GM12878 (cell line): ENCODE results near the gene RPL38. TPM values are rescaled to one million over a fixed set of nuclear protein-coding genes. Genes with fewer than 3 reads are reported as not detected.

Experiments
- ATAC-seq: fragments of 200-7000 bp; cut with Tn5 transposase; 3 replicates; pipeline ENCODE4 v1.9.1; 2020; ENCODE audit warnings: mild to moderate bottlenecking, moderate library complexity
- BruUV-seq: library from RNA; stranded (reverse); fragments of 400-500 nt; replicated peaks from 2 replicates; lab custom pipeline; 2021; lab: Mats Ljungman, UMichigan
- CTCF ChIA-PET: fragments of 300-600 bp; sonication (Branson Sonifier 250); formaldehyde crosslinking; extraction: SDS; loops from one replicate; lab custom pipeline; 2021; ENCODE audit warnings: inconsistent platforms; lab: Yijun Ruan, JAX
- POLR2A ChIA-PET: fragments of 350-600 bp; formaldehyde crosslinking; extraction: SDS; loops from one replicate; lab custom pipeline; 2021; ENCODE audit warnings: inconsistent platforms; lab: Charles Lee
- RAD21 ChIA-PET: fragments of 300-600 bp; sonication (Branson Sonifier 250); formaldehyde crosslinking; loops from one replicate; lab custom pipeline; 2023; ENCODE audit warnings: antibody characterized with exemption; ENCODE audit not compliant: unreplicated experiment; lab: Charles Lee
- SMC1A ChIA-PET: fragments of 300-600 bp; sonication (Branson Sonifier 250); formaldehyde crosslinking; loops from one replicate; lab custom pipeline; 2023; ENCODE audit not compliant: unreplicated experiment, uncharacterized antibody; lab: Charles Lee
- DNase-seq: peaks from one replicate; pipeline ENCODE4 v3.0.0-alpha.2; 2011; ENCODE audit warnings: low read depth, low spot score
- FAIRE-seq: peaks from 3 replicates; lab custom pipeline; 2011; peaks lifted over from hg19 to GRCh38; lab: Jason Lieb, UNC
- H2AFZ ChIP-seq: 2 replicates; pipeline ENCODE4 v1.6.0; 2011; ENCODE audit warnings: low read depth, low read length, control low read depth; ENCODE audit not compliant: control insufficient read depth
- H3K27ac ChIP-seq: 2 replicates; pipeline ENCODE4 v1.5.1; 2011; ENCODE audit warnings: control low read depth; ENCODE audit not compliant: control insufficient read depth, insufficient read depth
- H3K27me3 ChIP-seq, 2 experiments: replicated peaks in 1 of 2; 2 replicates each; pipeline versions ENCODE4 v1.6.0 to v1.6.1; 2011; ENCODE audit warnings: low read length in 1 of 2; ENCODE audit not compliant: control insufficient read depth in 2 of 2, insufficient read depth in 2 of 2
- H3K36me3 ChIP-seq, 2 experiments: 2 replicates each; pipeline ENCODE4 v1.5.1; 2011; ENCODE audit warnings: low read length in 1 of 2; ENCODE audit not compliant: control insufficient read depth in 2 of 2, insufficient read depth in 2 of 2
- H3K4me1 ChIP-seq: 2 replicates; pipeline ENCODE4 v1.6.1; 2011; ENCODE audit warnings: mild to moderate bottlenecking, low read length, moderate library complexity, mixed read lengths; ENCODE audit not compliant: control insufficient read depth, insufficient read depth
- H3K4me2 ChIP-seq: 2 replicates; pipeline ENCODE4 v1.6.0; 2011; ENCODE audit warnings: control low read depth; ENCODE audit not compliant: control insufficient read depth, insufficient read depth
- H3K4me3 ChIP-seq: fragments of 200-600 bp; sonication (generic); 2 replicates; pipeline ENCODE4 v1.5.1; 2016
- H3K79me2 ChIP-seq: 2 replicates; pipeline ENCODE4 v1.6.0; 2011; ENCODE audit warnings: low read length; ENCODE audit not compliant: control insufficient read depth, insufficient read depth
- H3K9ac ChIP-seq: 2 replicates; pipeline ENCODE4 v1.8.0; 2011; ENCODE audit warnings: low read length, control low read depth, mixed read lengths; ENCODE audit not compliant: control insufficient read depth, insufficient read depth
- H3K9me3 ChIP-seq: replicated peaks from 3 replicates; pipeline ENCODE4 v1.5.1; 2011; ENCODE audit warnings: mild to moderate bottlenecking, low read length; ENCODE audit not compliant: control insufficient read depth, insufficient read depth
- H4K20me1 ChIP-seq: 2 replicates; pipeline ENCODE4 v1.6.0; 2011; ENCODE audit not compliant: control insufficient read depth, insufficient read depth
- ASH2L ChIP-seq: fragments of 300-600, 200-600 bp; sonication (generic); IDR thresholded peaks from 2 replicates; pipeline ENCODE4 v1.6.1; 2017; ENCODE audit warnings: low read depth, mild to moderate bottlenecking, borderline replicate concordance
- BACH1 ChIP-seq: fragments of 450-650 bp; IDR thresholded peaks from 2 replicates; pipeline ENCODE4 v1.6.1; 2017; ENCODE audit warnings: mild to moderate bottlenecking, borderline replicate concordance
- ELK1 ChIP-seq: IDR thresholded peaks from 2 replicates; pipeline ENCODE4 v1.6.1; 2012; ENCODE audit warnings: low read depth, low read length, improper control_type of control experiment
- EP300 ChIP-seq, 2 experiments: fragments of 150-350 bp in 1 of 2; IDR thresholded peaks; 2 replicates each; pipeline ENCODE4 v1.6.1; 2011 to 2012; ENCODE audit warnings: low read depth in 2 of 2, low read length in 2 of 2, borderline replicate concordance in 1 of 2, improper control_type of control experiment in 1 of 2, inconsistent platforms in 1 of 2; ENCODE audit not compliant: control insufficient read depth in 1 of 2
- FOXK2 ChIP-seq: fragments of 450-650 bp; IDR thresholded peaks from 2 replicates; pipeline ENCODE4 v1.6.1; 2017; ENCODE audit warnings: mild to moderate bottlenecking, moderate library complexity
- GATAD2B ChIP-seq: fragments of 450-650 bp; conservative IDR thresholded peaks from 2 replicates; pipeline ENCODE4 v1.6.1; 2017; ENCODE audit warnings: low read depth, mild to moderate bottlenecking, moderate library complexity
- HDAC2 ChIP-seq: fragments of 200-600 bp; sonication (generic); IDR thresholded peaks from 2 replicates; pipeline ENCODE4 v1.6.1; 2017
- HDGF ChIP-seq: fragments of 450-650 bp; IDR thresholded peaks from 2 replicates; pipeline ENCODE4 v1.6.1; 2016; ENCODE audit warnings: antibody characterized with exemption
- IKZF1 ChIP-seq: fragments of 450-650 bp; conservative IDR thresholded peaks from 2 replicates; pipeline ENCODE4 v1.6.1; 2017; ENCODE audit warnings: antibody characterized with exemption, mild to moderate bottlenecking
- MLLT1 ChIP-seq: fragments of 450-650 bp; IDR thresholded peaks from 2 replicates; pipeline ENCODE4 v1.6.1; 2016; ENCODE audit warnings: mild to moderate bottlenecking
- NFYA ChIP-seq: IDR thresholded peaks from 2 replicates; pipeline ENCODE4 v1.6.1; 2011; ENCODE audit warnings: low read depth, mild to moderate bottlenecking, low read length, improper control_type of control experiment, borderline replicate concordance
- NR2C2 ChIP-seq: IDR thresholded peaks from 2 replicates; pipeline ENCODE4 v1.6.1; 2011; ENCODE audit warnings: borderline replicate concordance, low read depth; ENCODE audit not compliant: control insufficient read depth, insufficient read length
- PKNOX1 ChIP-seq: fragments of 450-650 bp; IDR thresholded peaks from 2 replicates; pipeline ENCODE4 v1.6.1; 2016; ENCODE audit warnings: mild to moderate bottlenecking
- PML ChIP-seq: IDR thresholded peaks from 2 replicates; pipeline ENCODE4 v1.6.1; 2012; ENCODE audit warnings: low read length, inconsistent platforms
- RCOR1 ChIP-seq: conservative IDR thresholded peaks from 2 replicates; pipeline ENCODE4 v1.6.1; 2012; ENCODE audit warnings: low read depth, low read length, improper control_type of control experiment
- RUNX3 ChIP-seq: IDR thresholded peaks from 2 replicates; pipeline ENCODE4 v1.6.1; 2012; ENCODE audit warnings: low read length, inconsistent platforms
- SKIL ChIP-seq: fragments of 450-650 bp; IDR thresholded peaks from 2 replicates; pipeline ENCODE4 v1.6.1; 2017; ENCODE audit warnings: mild to moderate bottlenecking, low read depth, inconsistent platforms; ENCODE audit not compliant: poor library complexity, severe bottlenecking
- SUPT20H ChIP-seq: IDR thresholded peaks from 2 replicates; pipeline ENCODE4 v1.6.1; 2011; ENCODE audit warnings: low read depth, mild to moderate bottlenecking, low read length, moderate library complexity, borderline replicate concordance; ENCODE audit not compliant: control insufficient read depth
- TAF1 ChIP-seq: IDR thresholded peaks from 2 replicates; pipeline ENCODE4 v1.6.1; 2011; ENCODE audit warnings: mild to moderate bottlenecking, low read depth, low read length, borderline replicate concordance
- WGBS: methylation state at CpG from one replicate; pipeline ENCODE4 v1.1.6; 2016; ENCODE audit warnings: low lambda C conversion rate; ENCODE audit not compliant: insufficient replicate concordance, insufficient coverage; ENCODE audit errors: missing lambda C conversion rate; 5-methylcytosine and 5-hydroxymethylcytosine counted together
- in situ Hi-C: fragments of 300-500 bp; cut with MboI; formaldehyde crosslinking; loops from 9 replicates; pipeline ENCODE4 v1.14.3; 2018; ENCODE audit warnings: mixed read lengths
- intact Hi-C: fragments of 100-400 bp; cut with micrococcal nuclease; formaldehyde crosslinking; loops from one replicate; pipeline ENCODE4 v1.14.2; 2022; ENCODE audit not compliant: unreplicated experiment
- polyA plus RNA-seq, 11 experiments: library from polyadenylated mRNA; depleted of rRNA in 4 of 11; unstranded in 6 of 11; stranded (reverse) in 5 of 11; fragments of >200 nt; fragmentation: Nextera tagmentation in 4 of 11; fragmentation: Illumina TruSeq in 1 of 11; extraction: Ambion mirVana in 4 of 11; extraction: Trizol in 1 of 11; gene quantifications; 1 replicate in 1 of 11; 2 replicates in 10 of 11; pipeline versions ENCODE4 v1.2.1 to v1.2.3, GENCODE V29; 2011 to 2016; ENCODE audit warnings: inconsistent platforms in 2 of 11, missing spikeins in 2 of 11, low read depth in 1 of 11
- total RNA-seq, 4 experiments: library from RNA; depleted of rRNA in 3 of 4; stranded (reverse); fragments of >200 nt in 3 of 4; fragmentation: Illumina TruSeq in 1 of 4; extraction: Trizol in 1 of 4; gene quantifications; 2 replicates each; pipeline versions ENCODE4 v1.2.1 to v1.2.3, GENCODE V29; 2013 to 2021

RPL38 gene
- total and polyA plus RNA-seq, 10 of the 15 experiments (the other 5 are each of a cell fraction or from before 2014, with no cell fraction given): 1,318 to 4,938 (median 2,673) TPM

GRCh38 chr17:74157366-74157765 lies 46.1 kb upstream of the RPL38 start:
- intact Hi-C loops (no loop called here), in situ Hi-C loops (no loop called here)
- TF ChIP-seq SKIL (no peak), IKZF1 (no peak), FOXK2 (no peak), HDAC2 (no peak), RCOR1 (no peak), RUNX3 (no peak), GATAD2B (no peak), ELK1 (no peak), NFYA (no peak), HDGF (no peak), PML (no peak), SUPT20H (no peak), ASH2L (no peak), BACH1 (no peak), MLLT1 (no peak), EP300 (IDR thresholded peaks at IDR 0.05; ENCODE audit: borderline replicate concordance in 1 of 2, control insufficient read depth in 1 of 2, low read depth in 2 of 2, low read length in 2 of 2) (no peak), PKNOX1 (no peak), TAF1 (no peak), NR2C2 (no peak)
- TF ChIP-seq, all 136 proteins: peak for 0

More at GRCh38 chr17:74157366-74157765, 46.1 kb upstream of the RPL38 start:
- no peaks in the 10 kb centered on the region for H4K20me1 ChIP-seq
- no peak overlapping the region for H3K27ac ChIP-seq
- ATAC-seq: no peak
- ChIA-PET SMC1A (no interaction called here), CTCF (no interaction called here), RAD21 (no interaction called here), POLR2A (no interaction called here)
- BruUV-seq: no TSS peak
- H3K36me3 ChIP-seq: no peaks in the 10 kb centered on the region
- no peak overlapping the region for H3K4me3 ChIP-seq
- H2AFZ ChIP-seq: no peak overlapping the region
- no peaks in the 10 kb centered on the region for H3K79me2 ChIP-seq
- no peak for DNase-seq
- no peaks in the 10 kb centered on the region for H3K4me1 ChIP-seq
- H3K9me3 ChIP-seq: no peaks in the 10 kb centered on the region; the same call in 2 of the 3 replicates
- H3K4me2 ChIP-seq: no peak overlapping the region
- H3K27me3 ChIP-seq: no peaks in the 10 kb centered on the region; a peak in 1 of 4 replicates
- H3K9ac ChIP-seq: no peak overlapping the region
- WGBS: 35% methylated on average over 9 of the region's 9 CpGs
- FAIRE-seq: no peak
